IPS-15b (cell line): Measurements from ENCODE around the gene PHACTR1.

Experiments
- H3K27me3 ChIP-seq: one replicate; pipeline ENCODE4 v1.6.1; 2013; ENCODE audit warnings: low read length; ENCODE audit not compliant: control insufficient read depth, insufficient read depth
- H3K36me3 ChIP-seq: one replicate; pipeline ENCODE4 v1.6.1; 2013; ENCODE audit warnings: low read length; ENCODE audit not compliant: control insufficient read depth, insufficient read depth
- H3K4me1 ChIP-seq: one replicate; pipeline ENCODE4 v1.6.1; 2013; ENCODE audit warnings: mild to moderate bottlenecking, low read length; ENCODE audit not compliant: control insufficient read depth, insufficient read depth
- H3K4me3 ChIP-seq: one replicate; pipeline ENCODE4 v1.5.1; 2013; ENCODE audit warnings: low read depth, low read length
- H3K9ac ChIP-seq: one replicate; pipeline ENCODE4 v1.6.1; 2013; ENCODE audit warnings: low read depth, mild to moderate bottlenecking, low read length
- H3K9me3 ChIP-seq: one replicate; pipeline ENCODE4 v1.6.1; 2013; ENCODE audit warnings: mild to moderate bottlenecking, low read length; ENCODE audit not compliant: control insufficient read depth, insufficient read depth

PHACTR1 gene

GRCh38 chr6:13094781-13095425 is 378.3 kb downstream of the PHACTR1 start:
- H3K9ac ChIP-seq = no peak overlapping the region
- H3K9me3 ChIP-seq = no peaks in the 10 kb centered on the region
- no peaks in the 10 kb centered on the region for H3K27me3 ChIP-seq
- H3K4me3 ChIP-seq = no peak overlapping the region
- no peaks in the 10 kb centered on the region for H3K36me3 ChIP-seq
- no peaks in the 10 kb centered on the region for H3K4me1 ChIP-seq

GRCh38 chr6:13096084-13096483 is 379.5 kb downstream of the PHACTR1 start:
- no peaks in the 10 kb centered on the region for H3K4me1 ChIP-seq
- H3K9ac ChIP-seq = no peak overlapping the region
- no peaks in the 10 kb centered on the region for H3K9me3 ChIP-seq
- no peak overlapping the region for H3K4me3 ChIP-seq
- H3K27me3 ChIP-seq = no peaks in the 10 kb centered on the region
- no peaks in the 10 kb centered on the region for H3K36me3 ChIP-seq

GRCh38 chr6:13097454-13097853 is 380.9 kb downstream of the PHACTR1 start:
- H3K27me3 ChIP-seq = no peaks in the 10 kb centered on the region
- no peaks in the 10 kb centered on the region for H3K9me3 ChIP-seq
- peaks cover 4% of the 10 kb centered on the region for H3K4me1 ChIP-seq
- no peak overlapping the region for H3K4me3 ChIP-seq
- no peaks in the 10 kb centered on the region for H3K36me3 ChIP-seq
- no peak overlapping the region for H3K9ac ChIP-seq

- H3K4me1 ChIP-seq = peaks cover 4% of the 10 kb centered on the region
- no peak overlapping the region for H3K9ac ChIP-seq
- H3K4me3 ChIP-seq = no peak overlapping the region
- no peaks in the 10 kb centered on the region for H3K36me3 ChIP-seq
- H3K9me3 ChIP-seq = no peaks in the 10 kb centered on the region
- no peaks in the 10 kb centered on the region for H3K27me3 ChIP-seq
Observed at GRCh38 chr6:13098006-13098405, 381.4 kb downstream of the PHACTR1 start.

- no peak overlapping the region for H3K4me3 ChIP-seq
- H3K9ac ChIP-seq = no peak overlapping the region
- H3K36me3 ChIP-seq = no peaks in the 10 kb centered on the region
- H3K27me3 ChIP-seq = no peaks in the 10 kb centered on the region
- no peaks in the 10 kb centered on the region for H3K9me3 ChIP-seq
- peaks cover 4% of the 10 kb centered on the region for H3K4me1 ChIP-seq
Observed at GRCh38 chr6:13098793-13099570, 382.4 kb downstream of the PHACTR1 start.

GRCh38 chr6:13099771-13100170 is 383.2 kb downstream of the PHACTR1 start:
- peaks cover 4% of the 10 kb centered on the region for H3K4me1 ChIP-seq
- no peaks in the 10 kb centered on the region for H3K27me3 ChIP-seq
- no peak overlapping the region for H3K9ac ChIP-seq
- no peak overlapping the region for H3K4me3 ChIP-seq
- H3K9me3 ChIP-seq = no peaks in the 10 kb centered on the region
- H3K36me3 ChIP-seq = no peaks in the 10 kb centered on the region

- H3K4me3 ChIP-seq = no peak overlapping the region
- H3K27me3 ChIP-seq = no peaks in the 10 kb centered on the region
- H3K9ac ChIP-seq = no peak overlapping the region
- H3K9me3 ChIP-seq = no peaks in the 10 kb centered on the region
- peaks cover 4% of the 10 kb centered on the region for H3K4me1 ChIP-seq
- no peaks in the 10 kb centered on the region for H3K36me3 ChIP-seq
Observed at GRCh38 chr6:13101409-13101808, 384.8 kb downstream of the PHACTR1 start.

- no peaks in the 10 kb centered on the region for H3K36me3 ChIP-seq
- no peak overlapping the region for H3K9ac ChIP-seq
- H3K27me3 ChIP-seq = no peaks in the 10 kb centered on the region
- peaks cover 4% of the 10 kb centered on the region for H3K4me1 ChIP-seq
- no peak overlapping the region for H3K4me3 ChIP-seq
- H3K9me3 ChIP-seq = no peaks in the 10 kb centered on the region
Observed at GRCh38 chr6:13101985-13102384, 385.4 kb downstream of the PHACTR1 start.

- no peaks in the 10 kb centered on the region for H3K9me3 ChIP-seq
- no peaks in the 10 kb centered on the region for H3K36me3 ChIP-seq
- no peak overlapping the region for H3K4me3 ChIP-seq
- H3K9ac ChIP-seq = no peak overlapping the region
- H3K27me3 ChIP-seq = no peaks in the 10 kb centered on the region
- H3K4me1 ChIP-seq = peaks cover 4% of the 10 kb centered on the region
Observed at GRCh38 chr6:13103169-13103568, 386.6 kb downstream of the PHACTR1 start.

- Histone ChIP-seq H3K4me3 (no peak overlapping the region), H3K4me1 (peaks cover 4% of the 10 kb centered on the region), H3K36me3 (no peaks in the 10 kb centered on the region), H3K27me3 (no peaks in the 10 kb centered on the region), H3K9me3 (no peaks in the 10 kb centered on the region), H3K9ac (no peak overlapping the region)
Observed at GRCh38 chr6:13105139-13105538, 388.6 kb downstream of the PHACTR1 start.

GRCh38 chr6:13112921-13113320 is 396.4 kb downstream of the PHACTR1 start:
- Histone ChIP-seq H3K4me1 (peaks cover 4% of the 10 kb centered on the region), H3K4me3 (no peak overlapping the region), H3K9me3 (no peaks in the 10 kb centered on the region), H3K36me3 (no peaks in the 10 kb centered on the region), H3K27me3 (no peaks in the 10 kb centered on the region), H3K9ac (no peak overlapping the region)

- H3K27me3 ChIP-seq = no peaks in the 10 kb centered on the region
- H3K4me3 ChIP-seq = no peak overlapping the region
- peaks cover 4% of the 10 kb centered on the region for H3K4me1 ChIP-seq
- H3K9me3 ChIP-seq = no peaks in the 10 kb centered on the region
- H3K36me3 ChIP-seq = no peaks in the 10 kb centered on the region
- H3K9ac ChIP-seq = no peak overlapping the region
Observed at GRCh38 chr6:13113376-13113775, 396.8 kb downstream of the PHACTR1 start.
